Keratinocyte (primary cell): ENCODE data around the gene TYSND1.
"Not testable (repeated sequence)": the region's sequence is repeated elsewhere in the genome, so short reads cannot be mapped to it uniquely, and the experiment has no call there.

Experiments used
- EZH2 ChIP-seq: IDR thresholded peaks from one replicate; pipeline ENCODE4 v1.6.1; 2012; ENCODE audit warnings: inconsistent platforms, mild to moderate bottlenecking, low read length, moderate library complexity
- TF ChIP-seq, protein P1 (sequence below), 3 experiments: IDR thresholded peaks in 1 of 3; conservative IDR thresholded peaks in 1 of 3; optimal IDR thresholded peaks in 1 of 3; 2 replicates in 2 of 3; 3 replicates in 1 of 3; pipeline versions ENCODE3 to v1.5.1; 2011; ENCODE audit warnings: low read length in 3 of 3, mild to moderate bottlenecking in 3 of 3, moderate library complexity in 2 of 3, control low read depth in 1 of 3, inconsistent platforms in 1 of 3; ENCODE audit not compliant: insufficient read depth in 2 of 3; ENCODE audit errors: extremely low read depth in 1 of 3

- TF ChIP-seq, protein P1, sequence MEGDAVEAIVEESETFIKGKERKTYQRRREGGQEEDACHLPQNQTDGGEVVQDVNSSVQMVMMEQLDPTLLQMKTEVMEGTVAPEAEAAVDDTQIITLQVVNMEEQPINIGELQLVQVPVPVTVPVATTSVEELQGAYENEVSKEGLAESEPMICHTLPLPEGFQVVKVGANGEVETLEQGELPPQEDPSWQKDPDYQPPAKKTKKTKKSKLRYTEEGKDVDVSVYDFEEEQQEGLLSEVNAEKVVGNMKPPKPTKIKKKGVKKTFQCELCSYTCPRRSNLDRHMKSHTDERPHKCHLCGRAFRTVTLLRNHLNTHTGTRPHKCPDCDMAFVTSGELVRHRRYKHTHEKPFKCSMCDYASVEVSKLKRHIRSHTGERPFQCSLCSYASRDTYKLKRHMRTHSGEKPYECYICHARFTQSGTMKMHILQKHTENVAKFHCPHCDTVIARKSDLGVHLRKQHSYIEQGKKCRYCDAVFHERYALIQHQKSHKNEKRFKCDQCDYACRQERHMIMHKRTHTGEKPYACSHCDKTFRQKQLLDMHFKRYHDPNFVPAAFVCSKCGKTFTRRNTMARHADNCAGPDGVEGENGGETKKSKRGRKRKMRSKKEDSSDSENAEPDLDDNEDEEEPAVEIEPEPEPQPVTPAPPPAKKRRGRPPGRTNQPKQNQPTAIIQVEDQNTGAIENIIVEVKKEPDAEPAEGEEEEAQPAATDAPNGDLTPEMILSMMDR (optimal IDR thresholded peaks at IDR 0.05 in 1 of 3, IDR thresholded peaks at IDR 0.05 in 1 of 3, conservative IDR thresholded peaks at IDR 0.05 in 1 of 3; ENCODE audit: extremely low read depth in 1 of 3, insufficient read depth in 2 of 3, low read length in 3 of 3) = not testable (repeated sequence)
- not testable (repeated sequence) for TF ChIP-seq EZH2
These were observed 12.9 kb upstream of the TYSND1 start for GRCh38 chr10:70159366-70159765.
